DND-41 (cell line): ENCODE measurements around the gene UBE2A.

Source experiments
- ATAC-seq: fragments of 200-7000 bp; cut with Tn5 transposase; 3 replicates; pipeline ENCODE4 v1.9.1; 2021; ENCODE audit warnings: low read depth; ENCODE audit not compliant: insufficient read depth
- DNase-seq: peaks from one replicate; pipeline ENCODE4 v3.0.0-alpha.2; 2020
- H2AFZ ChIP-seq: 2 replicates; pipeline ENCODE4 v1.6.0; 2012; ENCODE audit warnings: low read depth, low read length
- H3K27ac ChIP-seq: 2 replicates; pipeline ENCODE4 v1.5.1; 2012; ENCODE audit warnings: low read length, inconsistent platforms
- H3K27me3 ChIP-seq: fragments of 200-600 bp; sonication (generic); 2 replicates; pipeline ENCODE4 v1.6.0; 2012; ENCODE audit warnings: low read length, mild to moderate bottlenecking, inconsistent platforms; ENCODE audit not compliant: insufficient read depth, poor library complexity
- H3K36me3 ChIP-seq: 2 replicates; pipeline ENCODE4 v1.5.1; 2012; ENCODE audit warnings: low read length, inconsistent platforms; ENCODE audit not compliant: insufficient read depth
- H3K4me1 ChIP-seq: 2 replicates; pipeline ENCODE4 v1.5.1; 2012; ENCODE audit warnings: mild to moderate bottlenecking, low read length; ENCODE audit not compliant: insufficient read depth
- H3K4me2 ChIP-seq: 2 replicates; pipeline ENCODE4 v1.6.0; 2012; ENCODE audit warnings: mild to moderate bottlenecking, moderate library complexity, low read length, inconsistent platforms; ENCODE audit not compliant: insufficient read depth
- H3K4me3 ChIP-seq, 2 experiments: fragments of 200-600 bp in 1 of 2; shearing (Covaris generic) in 1 of 2; 2 replicates each; pipeline ENCODE4 v1.5.1; 2012 to 2016; ENCODE audit warnings: inconsistent platforms in 2 of 2, low read length in 2 of 2, mild to moderate bottlenecking in 2 of 2, low read depth in 1 of 2, moderate library complexity in 1 of 2
- H3K79me2 ChIP-seq: 2 replicates; pipeline ENCODE4 v1.6.0; 2012; ENCODE audit warnings: low read length, inconsistent platforms; ENCODE audit not compliant: insufficient read depth
- H3K9ac ChIP-seq: 2 replicates; pipeline ENCODE4 v1.6.0; 2012; ENCODE audit warnings: low read depth, mild to moderate bottlenecking, inconsistent platforms, low read length, moderate library complexity
- H3K9me3 ChIP-seq: 2 replicates; pipeline ENCODE4 v1.5.1; 2012; ENCODE audit warnings: low read length, moderate library complexity, mild to moderate bottlenecking, inconsistent platforms; ENCODE audit not compliant: insufficient read depth, severe bottlenecking
- H4K20me1 ChIP-seq: 2 replicates; pipeline ENCODE4 v1.6.0; 2012; ENCODE audit warnings: low read length; ENCODE audit not compliant: insufficient read depth
- EZH2 ChIP-seq: IDR thresholded peaks from 3 replicates; pipeline ENCODE4 v1.6.1; 2012; ENCODE audit warnings: borderline replicate concordance, low read depth, mild to moderate bottlenecking, moderate library complexity, low read length, inconsistent platforms; ENCODE audit not compliant: severe bottlenecking
- TF ChIP-seq, protein P1 (sequence below): IDR thresholded peaks from 2 replicates; pipeline ENCODE4 v1.5.1; 2012; ENCODE audit warnings: borderline replicate concordance, low read length, moderate library complexity, mild to moderate bottlenecking; ENCODE audit not compliant: poor library complexity, severe bottlenecking; ENCODE audit errors: extremely low read depth

Gene UBE2A

DNA sequence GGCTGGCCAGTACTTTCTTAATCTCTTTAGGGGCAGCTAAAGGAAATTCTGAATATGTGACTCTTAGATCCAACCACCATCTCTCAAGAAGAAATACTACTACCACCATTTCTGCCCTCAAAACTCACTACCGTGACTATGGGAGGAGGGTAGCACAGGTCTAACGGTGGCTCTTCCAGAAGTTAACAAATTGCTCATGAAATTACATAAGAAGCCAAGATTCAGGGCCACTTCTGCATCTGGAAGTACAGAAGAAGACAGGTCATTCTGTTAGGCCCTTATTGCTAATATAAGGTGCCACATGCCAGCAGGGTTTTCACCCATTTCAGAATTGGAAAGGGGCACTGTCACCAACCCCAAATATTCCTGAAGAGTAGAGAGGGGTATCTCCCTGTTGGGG is 51.5 kb downstream of the UBE2A start:
- H3K4me3 ChIP-seq = no peak overlapping the region
- H3K4me2 ChIP-seq = no peak overlapping the region
- ATAC-seq = no peak
- H3K79me2 ChIP-seq = no peaks in the 10 kb centered on the region
- no peaks in the 10 kb centered on the region for H3K9me3 ChIP-seq
- no peak overlapping the region for H3K27ac ChIP-seq
- no peaks in the 10 kb centered on the region for H3K27me3 ChIP-seq
- no peak overlapping the region for H2AFZ ChIP-seq
- H4K20me1 ChIP-seq = no peaks in the 10 kb centered on the region
- peaks cover 80% of the 10 kb centered on the region for H3K36me3 ChIP-seq
- H3K9ac ChIP-seq = no peak overlapping the region
- no peak for TF ChIP-seq EZH2
- TF ChIP-seq, protein P1, sequence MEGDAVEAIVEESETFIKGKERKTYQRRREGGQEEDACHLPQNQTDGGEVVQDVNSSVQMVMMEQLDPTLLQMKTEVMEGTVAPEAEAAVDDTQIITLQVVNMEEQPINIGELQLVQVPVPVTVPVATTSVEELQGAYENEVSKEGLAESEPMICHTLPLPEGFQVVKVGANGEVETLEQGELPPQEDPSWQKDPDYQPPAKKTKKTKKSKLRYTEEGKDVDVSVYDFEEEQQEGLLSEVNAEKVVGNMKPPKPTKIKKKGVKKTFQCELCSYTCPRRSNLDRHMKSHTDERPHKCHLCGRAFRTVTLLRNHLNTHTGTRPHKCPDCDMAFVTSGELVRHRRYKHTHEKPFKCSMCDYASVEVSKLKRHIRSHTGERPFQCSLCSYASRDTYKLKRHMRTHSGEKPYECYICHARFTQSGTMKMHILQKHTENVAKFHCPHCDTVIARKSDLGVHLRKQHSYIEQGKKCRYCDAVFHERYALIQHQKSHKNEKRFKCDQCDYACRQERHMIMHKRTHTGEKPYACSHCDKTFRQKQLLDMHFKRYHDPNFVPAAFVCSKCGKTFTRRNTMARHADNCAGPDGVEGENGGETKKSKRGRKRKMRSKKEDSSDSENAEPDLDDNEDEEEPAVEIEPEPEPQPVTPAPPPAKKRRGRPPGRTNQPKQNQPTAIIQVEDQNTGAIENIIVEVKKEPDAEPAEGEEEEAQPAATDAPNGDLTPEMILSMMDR = no peak
- no peak for DNase-seq
- H3K4me1 ChIP-seq = no peaks in the 10 kb centered on the region
